RWPE1 (cell line): ENCODE results near the gene CFAP61.

Source experiments
- CTCF ChIA-PET: fragments of 350-600 bp; sonication (Branson Sonifier 250); formaldehyde crosslinking; extraction: SDS; loops from one replicate; lab custom pipeline; 2021; lab: Yijun Ruan, JAX
- POLR2A ChIA-PET: fragments of 400-600 bp; formaldehyde crosslinking; extraction: SDS; loops from one replicate; lab custom pipeline; 2020; ENCODE audit warnings: antibody characterized with exemption; ENCODE audit not compliant: low non-redundant PET; lab: Yijun Ruan, JAX
- DNase-seq: peaks from one replicate; pipeline ENCODE4 v3.0.0; 2012; ENCODE audit warnings: low spot score
- H3K27ac ChIP-seq: fragments of 450-650 bp; 2 replicates; pipeline ENCODE4 v1.5.1; 2017
- CTCF ChIP-seq: fragments of 450-650 bp; conservative IDR thresholded peaks from 2 replicates; pipeline ENCODE4 v1.5.1; 2017; ENCODE audit warnings: low read depth, mild to moderate bottlenecking

CFAP61 gene

GRCh38 chr20:20019123-20019522 is 33.2 kb upstream of the CFAP61 start:
- peak; percentile 51 for DNase-seq
- ChIA-PET POLR2A (no interaction called here), CTCF (no interaction called here)
- H3K27ac ChIP-seq: peak overlapping the region; percentile 36
- TF ChIP-seq CTCF: no peak

GRCh38 chr20:20020908-20021307 is 31.4 kb upstream of the CFAP61 start:
- POLR2A ChIA-PET: no interaction called here
- CTCF ChIA-PET: interaction anchor here (0.5 to 0.6 kb wide), 2 partner anchors 13 to 778 kb away, joined by 3 read pairs; no protein-coding TSS in a partner anchor
- no peak for TF ChIP-seq CTCF
- no peak for DNase-seq
- no peak overlapping the region for H3K27ac ChIP-seq

- no peak for TF ChIP-seq CTCF
- POLR2A ChIA-PET: no interaction called here
Observed at GRCh38 chr20:20021835-20022234, 30.5 kb upstream of the CFAP61 start.

GRCh38 chr20:20022498-20022897 is 29.8 kb upstream of the CFAP61 start:
- ChIA-PET CTCF (no interaction called here), POLR2A (no interaction called here)
- TF ChIP-seq CTCF: no peak
- no peak for DNase-seq
- peak overlapping the region; percentile 12; the same call in 1 of the 2 replicates for H3K27ac ChIP-seq

More at GRCh38 chr20:20021835-20022234, 30.5 kb upstream of the CFAP61 start:
- no peak for DNase-seq
- CTCF ChIA-PET: no interaction called here
- H3K27ac ChIP-seq: 0 out of 2 replicates have a peak overlapping the region, but pooled peaks have one; percentile 12

GRCh38 chr20:20023395-20023794 is 28.9 kb upstream of the CFAP61 start:
- CTCF ChIA-PET: no interaction called here

GRCh38 chr20:20024942-20025341 is 27.4 kb upstream of the CFAP61 start:
- ChIA-PET CTCF (no interaction called here), POLR2A (no interaction called here)
- H3K27ac ChIP-seq: no peak overlapping the region
- no peak for TF ChIP-seq CTCF
- DNase-seq: no peak

More at GRCh38 chr20:20023395-20023794, 28.9 kb upstream of the CFAP61 start:
- no peak overlapping the region for H3K27ac ChIP-seq
- TF ChIP-seq CTCF: no peak
- POLR2A ChIA-PET: no interaction called here
- no peak for DNase-seq

GRCh38 chr20:20027284-20027683 is 25.0 kb upstream of the CFAP61 start:
- ChIA-PET POLR2A (no interaction called here), CTCF (no interaction called here)
- TF ChIP-seq CTCF: no peak
- no peak overlapping the region for H3K27ac ChIP-seq
- no peak for DNase-seq
